HG03354 (cell line): ENCODE measurements around the gene RCN2.
"Not testable (repeated sequence)": the region's sequence is repeated elsewhere in the genome, so short reads cannot be mapped to it uniquely, and the experiment has no call there.

Source experiments
- ATAC-seq: cut with Tn5 transposase; IDR thresholded peaks from one replicate; pipeline ENCODE4 v1.9.1; 2021; ENCODE audit warnings: mild to moderate bottlenecking; ENCODE audit not compliant: unreplicated experiment, poor library complexity, severe bottlenecking

RCN2 gene

GRCh38 chr15:76931397-76932134 is at the start of gene RCN2:
TSS of gene RCN2 (plus strand) at chr15:76931749. CDS start at chr15:76931842, 93 bp downstream.
- ATAC-seq = peak; percentile 97

- no peak for ATAC-seq
These were observed 46.3 kb upstream of the RCN2 start for GRCh38 chr15:76885212-76885611.

- not testable (repeated sequence) for ATAC-seq
These were observed 44.0 kb upstream of the RCN2 start for GRCh38 chr15:76887280-76888141.

- not testable (repeated sequence) for ATAC-seq
These were observed 38.7 kb upstream of the RCN2 start for GRCh38 chr15:76892836-76893235.

GRCh38 chr15:76894174-76894573 is 37.4 kb upstream of the RCN2 start:
- ATAC-seq = no peak

GRCh38 chr15:76898102-76898501 is 33.4 kb upstream of the RCN2 start:
- no peak for ATAC-seq

GRCh38 chr15:76899176-76899930 is 32.2 kb upstream of the RCN2 start:
- ATAC-seq = not testable (repeated sequence)

- not testable (repeated sequence) for ATAC-seq
These were observed 31.6 kb upstream of the RCN2 start for GRCh38 chr15:76899931-76900310.

- ATAC-seq = no peak
These were observed 29.6 kb upstream of the RCN2 start for GRCh38 chr15:76901965-76902364.

GRCh38 chr15:76903251-76903681 is 28.3 kb upstream of the RCN2 start:
- ATAC-seq = no peak

GRCh38 chr15:76904461-76905012 is 27.0 kb upstream of the RCN2 start:
- peak; percentile 20 for ATAC-seq

GRCh38 chr15:76905013-76905839 is 26.3 kb upstream of the RCN2 start, which contains the start of gene SCAPER:
TSS of gene SCAPER (minus strand) at chr15:76905340. CDS start at chr15:76883817, 21,523 bp downstream.
- ATAC-seq = peak; percentile 84

GRCh38 chr15:76905855-76906254 is 25.7 kb upstream of the RCN2 start:
- ATAC-seq = no peak

GRCh38 chr15:76912430-76912829 is 19.1 kb upstream of the RCN2 start:
- no peak for ATAC-seq

- ATAC-seq = no peak
These were observed 17.8 kb upstream of the RCN2 start for GRCh38 chr15:76913737-76914136.

- no peak for ATAC-seq
These were observed 15.2 kb upstream of the RCN2 start for GRCh38 chr15:76916369-76916768.

- ATAC-seq = no peak
These were observed 3.3 kb upstream of the RCN2 start for GRCh38 chr15:76928201-76928600.

- ATAC-seq = no peak
These were observed 2.4 kb upstream of the RCN2 start for GRCh38 chr15:76929011-76929760.
